ENCODE data around the gene LRRC75A. TPM values are rescaled to one million over a fixed set of nuclear protein-coding genes. Genes with fewer than 3 reads are reported as not detected.
"Not testable (repeated sequence)": the region's sequence is repeated elsewhere in the genome, so short reads cannot be mapped to it uniquely, and the experiment has no call there.

LRRC75A gene
- total RNA-seq, 2 experiments from 2014 or later: 1.1 to 1.2 TPM

DNA sequence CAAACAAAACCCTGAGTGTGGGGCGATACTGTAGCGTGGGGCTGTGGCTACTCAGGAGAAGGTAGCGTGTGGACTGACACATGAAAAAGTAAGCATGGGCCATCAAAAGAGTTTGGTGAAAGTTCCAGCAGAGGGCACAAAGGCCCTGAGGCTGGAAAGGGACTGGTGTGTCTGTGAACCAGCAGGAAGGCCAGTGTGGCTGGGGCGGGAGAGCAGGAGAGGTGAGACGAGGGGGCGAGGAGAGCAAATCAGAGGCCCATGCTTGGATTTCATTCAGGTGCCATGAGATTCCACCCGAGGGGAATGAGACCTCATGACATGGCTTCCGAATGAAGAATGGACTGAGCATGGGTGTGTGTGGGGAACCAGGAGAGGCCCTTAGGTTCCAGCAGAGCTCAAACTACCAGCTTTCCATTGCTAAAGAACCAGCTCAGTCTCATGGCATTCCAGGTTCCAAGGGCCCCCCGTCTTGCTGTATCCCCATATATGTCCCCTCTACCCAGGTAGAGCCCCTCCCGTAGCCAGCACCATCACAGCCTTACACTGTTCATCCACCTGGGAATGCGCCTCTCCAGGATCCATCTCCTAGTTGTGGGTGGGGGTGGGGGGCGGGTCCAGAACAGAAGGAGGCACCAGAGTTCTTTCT, 45.5 kb downstream of the LRRC75A start:
- peak overlapping the region; percentile 55 for H3K27ac Mint-ChIP-seq
- CTCF ChIA-PET: interaction anchor here (0.7 kb wide), 1 partner anchor 547 kb away, joined by 3 read pairs; no protein-coding TSS in a partner anchor

DNA sequence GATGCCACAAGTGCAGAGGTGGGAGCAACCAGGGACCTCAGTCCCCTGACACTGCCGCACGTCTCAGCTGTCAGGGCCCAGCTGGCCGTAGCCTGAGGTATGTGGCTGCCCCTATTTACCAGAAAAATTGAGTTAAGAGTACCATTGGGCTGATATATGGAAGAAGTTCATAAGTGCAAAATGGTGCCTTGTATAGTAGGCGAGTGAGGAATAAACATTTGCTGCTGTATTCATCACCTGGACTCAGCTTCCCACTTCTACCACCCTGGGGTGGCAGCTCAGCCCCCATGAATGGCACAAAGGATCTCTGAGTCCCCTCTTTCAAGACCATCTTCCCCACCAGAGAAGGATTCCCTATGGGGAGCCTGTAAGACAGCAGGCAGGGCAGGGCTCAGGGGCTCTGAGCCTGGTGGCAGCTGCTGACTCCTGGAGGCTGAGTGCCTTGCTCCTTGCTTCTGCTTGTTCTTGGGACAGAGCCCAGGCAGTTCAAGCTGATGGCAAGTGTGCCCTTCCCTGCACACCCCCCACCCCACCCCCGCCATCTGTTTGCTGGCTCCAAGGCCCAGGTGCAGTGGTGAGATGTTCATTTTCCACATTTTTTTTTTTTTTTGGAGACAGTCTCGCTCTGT, 47.6 kb downstream of the LRRC75A start:
- intact Hi-C loops (cut with DNase I, micrococcal nuclease): no loop called here
- ATAC-seq: no peak
- POLR2A ChIA-PET: interaction anchor here (1.0 kb wide), 1 partner anchor 34 kb away, joined by 9 read pairs; no protein-coding TSS in a partner anchor

More for the DNA sequence above, 45.5 kb downstream of the LRRC75A start:
- DNase-seq: no peak
- Mint-ChIP-seq H3K36me3 (ENCODE audit: low read depth) (peaks cover 80% of the 10 kb centered on the region), H3K27me3 (no peaks in the 10 kb centered on the region), H3K4me3 (no peak overlapping the region), H3K9me3 (ENCODE audit: low read depth) (no peaks in the 10 kb centered on the region), H3K4me1 (peaks cover 59% of the 10 kb centered on the region)
- intact Hi-C loops (cut with DNase I, micrococcal nuclease): no loop called here
- POLR2A ChIA-PET: no interaction called here
- ATAC-seq: no peak

DNA sequence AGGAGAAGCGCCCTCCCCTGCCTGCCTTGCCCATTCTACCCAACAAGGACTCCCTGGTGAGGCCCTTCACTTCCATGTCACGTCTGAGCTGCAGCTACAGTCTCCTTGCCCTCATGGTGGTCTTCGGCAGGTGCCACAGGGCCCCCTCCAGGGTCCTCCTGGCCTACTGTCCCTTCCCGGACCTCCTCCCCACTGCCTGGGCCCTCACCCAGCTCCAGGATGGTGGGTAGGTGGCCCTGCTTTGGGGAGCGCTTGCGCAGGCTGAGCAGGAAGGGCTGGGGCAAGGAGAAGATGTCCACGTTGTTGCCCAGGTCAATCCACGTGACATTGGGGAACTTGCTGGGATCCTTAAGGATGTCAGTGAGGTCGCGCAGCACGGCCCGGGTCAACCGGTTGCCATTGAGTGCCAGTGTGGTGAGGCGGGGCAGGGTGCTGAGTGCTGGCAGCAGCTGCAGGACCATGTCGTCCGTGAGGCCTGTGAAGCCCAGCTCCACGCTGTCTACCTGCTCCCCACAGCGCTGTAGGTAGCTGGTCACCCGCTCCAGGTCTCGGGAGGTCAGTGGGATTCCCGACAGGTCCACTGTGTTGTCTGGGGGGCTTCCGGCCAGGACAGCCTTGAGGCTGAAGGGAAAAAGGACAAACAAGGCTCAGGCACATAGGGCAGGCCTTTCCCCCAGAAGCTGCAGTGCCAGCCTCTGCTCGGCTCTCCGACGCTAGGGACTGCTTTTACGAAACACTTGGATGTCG, 48.3 kb downstream of the LRRC75A start:
- Mint-ChIP-seq H3K36me3 (ENCODE audit: low read depth) (peaks cover 88% of the 10 kb centered on the region), H3K27ac (peak overlapping the region; percentile 67), H3K4me3 (peak overlapping the region; percentile 11), H3K9me3 (ENCODE audit: low read depth) (no peaks in the 10 kb centered on the region), H3K4me1 (peaks cover 62% of the 10 kb centered on the region), H3K27me3 (no peaks in the 10 kb centered on the region)
- ChIA-PET POLR2A (interaction anchor here (0.6 to 1.0 kb wide), 2 partner anchors 33 to 200 kb away, joined by 4 to 9 read pairs; no protein-coding TSS in a partner anchor), CTCF (interaction anchor here (0.6 to 1.6 kb wide), 5 partner anchors 9 to 80 kb away, joined by 3 to 5 read pairs (median 3); no protein-coding TSS in a partner anchor)
- DNase-seq: no peak
- no peak for ATAC-seq
- intact Hi-C loops (cut with DNase I, micrococcal nuclease): no loop called here

More for the DNA sequence above, 47.6 kb downstream of the LRRC75A start:
- Mint-ChIP-seq H3K36me3 (ENCODE audit: low read depth) (peaks cover 88% of the 10 kb centered on the region), H3K4me3 (peak overlapping the region; percentile 11), H3K27ac (peak overlapping the region; percentile 67), H3K4me1 (peaks cover 68% of the 10 kb centered on the region), H3K27me3 (no peaks in the 10 kb centered on the region), H3K9me3 (ENCODE audit: low read depth) (no peaks in the 10 kb centered on the region)
- CTCF ChIA-PET: interaction anchor here (1.6 kb wide), 2 partner anchors 8 to 80 kb away, joined by 5 read pairs; no protein-coding TSS in a partner anchor
- no peak for DNase-seq

DNA sequence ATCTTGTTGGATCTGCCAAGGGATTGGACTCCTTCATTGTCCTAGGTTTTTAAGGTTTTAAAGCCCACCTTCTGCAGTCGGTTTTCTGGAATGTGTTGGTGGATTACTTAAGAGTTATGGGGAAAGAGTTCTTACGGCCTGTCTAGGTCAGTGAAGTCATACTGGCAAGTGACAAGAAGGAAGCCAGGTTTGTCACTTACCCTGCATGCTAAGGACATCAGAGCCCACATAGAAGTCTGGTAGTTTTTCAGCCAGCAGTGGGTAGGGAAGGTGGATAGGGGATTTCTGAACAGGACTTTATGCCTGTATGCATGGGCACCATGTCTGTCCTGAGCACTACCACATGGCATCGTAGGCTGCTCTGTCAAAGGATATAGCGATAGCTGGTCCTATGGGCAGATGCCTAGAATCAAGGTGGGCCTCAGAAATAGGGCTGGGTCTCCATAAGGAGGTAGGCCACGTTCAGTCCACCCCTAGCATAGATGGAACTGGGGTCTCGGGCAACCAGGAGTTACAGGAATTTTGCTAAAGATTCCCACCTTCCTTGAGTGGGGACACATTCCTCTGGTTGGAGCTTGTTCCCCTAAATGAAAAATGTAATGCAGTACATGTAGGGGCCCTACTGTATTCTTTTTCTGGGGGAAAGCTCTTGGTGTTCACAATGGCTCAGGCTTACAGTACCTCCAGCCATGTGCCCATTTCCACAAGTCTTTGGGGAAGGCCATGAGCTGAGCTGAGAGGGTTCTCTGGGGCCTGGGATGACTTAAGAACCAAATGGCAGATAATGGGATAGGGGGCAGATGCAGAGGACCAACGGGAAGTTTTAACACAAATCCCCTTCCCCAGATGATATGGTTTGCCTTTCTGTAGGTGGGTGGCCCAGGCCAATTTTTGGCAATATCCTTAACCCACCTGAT, 49.1 kb downstream of the LRRC75A start:
- POLR2A ChIA-PET: interaction anchor here (1.0 kb wide), 1 partner anchor 32 kb away, joined by 9 read pairs; no protein-coding TSS in a partner anchor
- intact Hi-C loops (cut with DNase I, micrococcal nuclease): no loop called here
- ATAC-seq (no peak), DNase-seq (no peak)
- Mint-ChIP-seq H3K4me1 (peaks cover 58% of the 10 kb centered on the region), H3K27ac (peak overlapping the region; percentile 99), H3K36me3 (ENCODE audit: low read depth) (peaks cover 81% of the 10 kb centered on the region), H3K4me3 (peak overlapping the region; percentile 99), H3K9me3 (ENCODE audit: low read depth) (no peaks in the 10 kb centered on the region), H3K27me3 (no peaks in the 10 kb centered on the region)
- CTCF ChIA-PET: interaction anchor here (0.6 to 2.6 kb wide), 8 partner anchors 8 to 90 kb away, joined by 3 to 12 read pairs (median 4); partner anchors contain the start of gene CENPV

DNA sequence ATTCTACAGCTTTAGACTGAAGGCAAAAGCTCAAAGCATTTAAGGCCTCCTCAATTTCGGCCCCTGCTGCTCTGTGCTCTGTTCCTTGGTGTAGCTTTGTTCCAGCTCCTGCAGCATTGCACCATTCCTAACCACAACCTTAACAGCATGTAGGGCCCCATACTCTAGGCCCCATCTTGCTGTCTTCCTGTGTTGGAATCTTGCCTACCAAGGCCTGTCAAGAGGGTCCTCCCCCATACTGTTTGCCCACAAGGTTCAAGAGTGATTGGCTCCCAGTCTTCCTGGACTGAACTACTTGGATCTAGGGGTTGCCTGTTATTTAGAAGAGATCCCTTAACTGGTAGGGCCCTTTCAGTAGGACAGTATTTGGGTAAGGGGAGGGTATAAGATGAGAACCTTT, 49.9 kb downstream of the LRRC75A start:
- Mint-ChIP-seq H3K27ac (peak overlapping the region; percentile 99), H3K4me3 (peak overlapping the region; percentile 99), H3K27me3 (no peaks in the 10 kb centered on the region), H3K4me1 (peaks cover 53% of the 10 kb centered on the region), H3K9me3 (ENCODE audit: low read depth) (no peaks in the 10 kb centered on the region), H3K36me3 (ENCODE audit: low read depth) (peaks cover 76% of the 10 kb centered on the region)
- POLR2A ChIA-PET: interaction anchor here (0.7 kb wide), 1 partner anchor 10 kb away, joined by 4 read pairs; no protein-coding TSS in a partner anchor
- intact Hi-C loops (cut with DNase I, micrococcal nuclease): no loop called here
- CTCF ChIA-PET: interaction anchor here (1.0 to 2.6 kb wide), 9 partner anchors 11 to 94 kb away, joined by 3 to 12 read pairs (median 3); partner anchors contain the start of gene CENPV
- ATAC-seq (no peak), DNase-seq (no peak)

DNA sequence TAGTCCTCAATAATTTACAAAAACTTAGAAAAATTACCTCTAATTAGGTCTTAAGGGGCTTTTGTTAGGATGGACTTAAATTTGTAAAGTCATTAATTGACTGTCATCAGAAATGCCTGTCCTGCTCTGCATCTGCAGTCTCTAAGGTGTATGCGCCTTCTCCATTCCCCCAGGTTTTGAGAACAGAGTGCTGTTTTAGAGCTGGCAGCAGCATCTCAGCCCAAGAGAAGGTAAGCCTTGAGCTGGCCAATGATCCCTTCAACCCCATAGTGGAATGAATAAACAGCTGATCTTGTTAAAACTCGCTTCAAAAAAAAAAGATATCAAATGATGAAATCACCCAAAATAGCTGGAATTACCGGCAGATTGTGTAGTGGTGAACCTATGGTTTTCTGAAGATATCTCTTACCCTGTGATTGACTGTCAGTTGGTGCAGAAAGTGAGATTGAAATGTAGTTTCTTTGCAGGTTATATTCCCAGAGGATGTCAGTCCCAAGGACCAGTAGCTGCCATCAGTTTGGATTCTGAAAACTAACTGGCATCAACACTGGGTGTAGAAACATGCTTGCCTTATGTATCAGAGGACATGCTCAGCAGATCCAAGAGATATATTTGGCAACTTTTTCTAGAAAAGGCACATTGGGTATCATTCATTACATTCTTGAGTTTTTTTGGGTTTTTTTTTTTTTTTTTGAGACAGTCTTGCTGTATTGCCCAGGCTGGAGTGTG, 50.9 kb downstream of the LRRC75A start:
- ATAC-seq: no peak
- intact Hi-C loops (cut with DNase I, micrococcal nuclease): no loop called here
- peak overlapping the region; percentile 99 for H3K4me3 Mint-ChIP-seq
- H3K27ac Mint-ChIP-seq: peak overlapping the region; percentile 99
- CTCF ChIA-PET: interaction anchor here (1.0 to 2.6 kb wide), 12 partner anchors 9 to 95 kb away, joined by 3 to 12 read pairs (median 4); partner anchors contain the start of gene TRPV2
- DNase-seq: no peak
- no peaks in the 10 kb centered on the region for H3K9me3 Mint-ChIP-seq (ENCODE audit: low read depth)
- no peaks in the 10 kb centered on the region for H3K27me3 Mint-ChIP-seq
- POLR2A ChIA-PET: interaction anchor here (0.6 to 0.9 kb wide), 4 partner anchors 9 to 90 kb away, joined by 3 to 4 read pairs (median 3); no protein-coding TSS in a partner anchor
- H3K36me3 Mint-ChIP-seq (ENCODE audit: low read depth): peaks cover 66% of the 10 kb centered on the region
- peaks cover 47% of the 10 kb centered on the region for H3K4me1 Mint-ChIP-seq

DNA sequence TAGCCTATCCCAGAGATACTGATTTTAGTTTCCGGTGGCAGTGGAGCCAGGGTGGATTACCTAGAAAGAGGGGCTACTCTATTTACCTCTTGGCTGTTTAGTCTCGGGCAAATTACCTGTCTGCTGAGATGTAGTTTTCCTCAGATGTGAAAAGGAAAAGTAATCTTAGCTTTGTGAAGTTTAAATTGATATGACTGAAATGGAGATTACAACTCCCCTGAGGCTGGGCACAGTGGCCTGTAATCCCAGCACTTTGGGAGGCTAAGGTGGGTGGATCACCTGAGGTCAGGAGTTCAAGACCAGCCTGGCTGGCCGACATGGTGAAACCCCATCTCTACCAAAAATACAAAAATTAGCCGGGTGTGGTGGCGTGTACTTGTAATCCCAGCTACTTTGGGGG, 51.6 kb downstream of the LRRC75A start:
- Mint-ChIP-seq H3K27ac (peak overlapping the region; percentile 99), H3K4me1 (peaks cover 47% of the 10 kb centered on the region), H3K4me3 (peak overlapping the region; percentile 99), H3K36me3 (ENCODE audit: low read depth) (peaks cover 61% of the 10 kb centered on the region)
- H3K9me3 Mint-ChIP-seq (ENCODE audit: low read depth); DNase-seq; H3K27me3 Mint-ChIP-seq; ATAC-seq; intact Hi-C loops (cut with DNase I, micrococcal nuclease): not testable (repeated sequence)
- ChIA-PET CTCF (interaction anchor here (1.0 to 2.6 kb wide), 9 partner anchors 10 to 81 kb away, joined by 3 to 12 read pairs (median 4); partner anchors contain the start of gene TRPV2), POLR2A (interaction anchor here (0.9 to 3.1 kb wide), 2 partner anchors 24 to 88 kb away, joined by 3 to 29 read pairs; partner anchors contain the start of gene TRPV2)

DNA sequence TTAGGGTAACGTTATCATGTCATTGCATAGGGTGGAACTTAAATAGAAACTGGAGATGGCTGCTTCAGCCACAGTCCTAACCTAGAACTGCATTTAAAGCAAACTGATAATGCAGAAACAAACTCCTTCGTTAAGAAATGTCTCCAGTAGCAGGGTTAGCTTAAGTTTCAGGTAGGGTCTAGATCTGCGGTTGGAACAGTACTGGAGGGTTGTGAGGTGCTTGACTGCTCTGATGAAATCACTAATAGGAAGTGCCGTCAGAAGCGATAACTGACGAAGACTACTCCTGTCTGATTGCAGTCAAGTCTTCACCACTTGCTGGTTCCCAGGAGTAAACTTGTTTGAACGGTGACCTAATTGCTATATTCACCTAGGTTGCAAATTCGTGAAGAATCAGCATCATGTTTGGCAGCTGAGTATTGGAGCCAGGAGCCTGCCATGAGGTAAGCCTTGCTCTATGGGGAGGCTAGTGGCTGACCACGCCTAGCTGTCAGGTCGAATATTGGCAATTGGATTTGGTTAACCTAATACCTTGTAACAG, 52.1 kb downstream of the LRRC75A start:
- no peak for DNase-seq
- Mint-ChIP-seq H3K36me3 (ENCODE audit: low read depth) (peaks cover 58% of the 10 kb centered on the region), H3K27me3 (no peaks in the 10 kb centered on the region), H3K4me3 (peak overlapping the region; percentile 99), H3K9me3 (ENCODE audit: low read depth) (no peaks in the 10 kb centered on the region), H3K27ac (peak overlapping the region; percentile 99), H3K4me1 (peaks cover 46% of the 10 kb centered on the region)
- ChIA-PET CTCF (interaction anchor here (1.0 to 2.1 kb wide), 3 partner anchors 10 to 56 kb away, joined by 3 to 5 read pairs (median 4); no protein-coding TSS in a partner anchor), POLR2A (interaction anchor here (3.1 kb wide), 1 partner anchor 24 kb away, joined by 29 read pairs; the partner anchor contains the start of gene TRPV2)
- intact Hi-C loops (cut with DNase I, micrococcal nuclease): loop anchor here (2.0 to 5.0 kb wide), 6 partner anchors 78 to 841 kb away; partner anchors contain the start of genes COPS3 (in 1 of the 2), NCOR1 (in 1 of the 2) and ZNF624 (in 1 of the 2)
- ATAC-seq: no peak

DNA sequence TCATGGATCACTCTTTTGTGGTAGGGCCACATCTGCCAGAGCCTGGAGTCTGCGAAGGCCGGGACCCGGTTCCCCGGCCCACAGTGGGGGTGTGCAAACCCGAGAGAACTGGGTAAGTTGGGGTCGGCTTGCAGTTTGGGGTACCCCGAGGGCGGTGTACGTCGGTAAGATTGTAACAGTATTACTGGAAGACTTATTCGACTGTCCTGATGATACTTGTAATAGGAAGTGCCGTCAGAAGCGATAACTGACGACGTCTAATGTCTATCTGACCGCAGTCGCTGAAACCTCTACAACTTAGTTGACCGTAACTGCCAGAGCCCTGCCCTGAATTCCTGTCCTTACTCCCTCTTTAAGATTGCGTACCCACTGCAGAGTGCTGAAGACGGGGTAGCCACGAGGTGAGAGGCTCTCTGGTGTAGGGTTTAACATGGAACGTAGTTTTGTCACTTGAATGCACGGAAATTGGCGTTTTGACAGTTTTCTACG, 52.6 kb downstream of the LRRC75A start:
- Mint-ChIP-seq H3K4me1 (peaks cover 43% of the 10 kb centered on the region), H3K27me3 (no peaks in the 10 kb centered on the region)

More for the DNA sequence above, 52.6 kb downstream of the LRRC75A start:
- H3K9me3 Mint-ChIP-seq (ENCODE audit: low read depth): no peaks in the 10 kb centered on the region
- DNase-seq (no peak), ATAC-seq (no peak)
- H3K4me3 Mint-ChIP-seq: peak overlapping the region; percentile 99
- peak overlapping the region; percentile 99 for H3K27ac Mint-ChIP-seq
- intact Hi-C loops (cut with DNase I, micrococcal nuclease): loop anchor here (2.0 to 5.0 kb wide), 6 partner anchors 77 to 841 kb away; partner anchors contain the start of genes COPS3 (in 1 of the 2), NCOR1 (in 1 of the 2) and ZNF624 (in 1 of the 2)
- ChIA-PET POLR2A (interaction anchor here (1.1 to 3.1 kb wide), 9 partner anchors 12 to 86 kb away, joined by 3 to 29 read pairs (median 9); partner anchors contain the start of genes CENPV, TRPV2 and UBB), CTCF (interaction anchor here (1.1 to 1.8 kb wide), 5 partner anchors 15 to 145 kb away, joined by 3 to 13 read pairs (median 4); no protein-coding TSS in a partner anchor)
- peaks cover 55% of the 10 kb centered on the region for H3K36me3 Mint-ChIP-seq (ENCODE audit: low read depth)
